ENCODE data around the gene SLC4A1.

DNA sequence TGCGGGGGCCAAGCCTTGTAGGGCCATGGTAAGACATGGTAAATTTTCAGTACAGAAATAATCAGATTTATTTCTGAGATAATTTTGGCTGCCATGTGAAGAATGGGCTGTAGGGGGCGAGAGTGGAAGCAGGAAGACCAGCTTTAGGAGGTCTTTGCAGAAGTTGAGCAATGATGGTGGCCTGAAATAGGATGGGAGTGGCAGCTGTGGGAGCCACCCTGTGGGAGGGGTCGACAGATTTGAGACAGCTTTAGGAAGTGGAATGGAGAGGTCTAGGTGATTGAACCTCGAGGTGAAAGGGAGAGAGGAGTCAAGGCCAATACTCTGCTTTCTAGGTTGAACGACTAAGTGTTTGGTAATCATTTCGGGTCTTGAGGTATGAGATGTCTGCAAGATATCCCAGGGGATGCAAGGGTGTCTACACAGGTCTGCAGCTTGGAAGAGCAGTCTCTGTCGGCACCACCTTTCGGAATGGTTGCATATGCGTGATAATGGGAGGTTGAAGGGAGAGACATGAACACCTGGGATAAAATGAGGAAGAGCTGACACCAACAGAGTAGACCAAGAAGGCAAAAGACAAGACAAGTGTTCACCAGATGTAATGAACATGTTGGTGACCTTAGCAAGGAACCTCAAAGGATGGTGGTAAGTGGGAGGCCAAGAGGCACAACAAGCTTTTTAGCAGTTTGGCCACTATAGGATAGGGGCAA, 64.0 kb downstream of the SLC4A1 start:
- TF ChIP-seq, protein P1, sequence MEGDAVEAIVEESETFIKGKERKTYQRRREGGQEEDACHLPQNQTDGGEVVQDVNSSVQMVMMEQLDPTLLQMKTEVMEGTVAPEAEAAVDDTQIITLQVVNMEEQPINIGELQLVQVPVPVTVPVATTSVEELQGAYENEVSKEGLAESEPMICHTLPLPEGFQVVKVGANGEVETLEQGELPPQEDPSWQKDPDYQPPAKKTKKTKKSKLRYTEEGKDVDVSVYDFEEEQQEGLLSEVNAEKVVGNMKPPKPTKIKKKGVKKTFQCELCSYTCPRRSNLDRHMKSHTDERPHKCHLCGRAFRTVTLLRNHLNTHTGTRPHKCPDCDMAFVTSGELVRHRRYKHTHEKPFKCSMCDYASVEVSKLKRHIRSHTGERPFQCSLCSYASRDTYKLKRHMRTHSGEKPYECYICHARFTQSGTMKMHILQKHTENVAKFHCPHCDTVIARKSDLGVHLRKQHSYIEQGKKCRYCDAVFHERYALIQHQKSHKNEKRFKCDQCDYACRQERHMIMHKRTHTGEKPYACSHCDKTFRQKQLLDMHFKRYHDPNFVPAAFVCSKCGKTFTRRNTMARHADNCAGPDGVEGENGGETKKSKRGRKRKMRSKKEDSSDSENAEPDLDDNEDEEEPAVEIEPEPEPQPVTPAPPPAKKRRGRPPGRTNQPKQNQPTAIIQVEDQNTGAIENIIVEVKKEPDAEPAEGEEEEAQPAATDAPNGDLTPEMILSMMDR (conservative IDR thresholded peaks at IDR 0.05 in 1 of 2, IDR thresholded peaks at IDR 0.05 in 1 of 2; ENCODE audit: extremely low read depth in 1 of 2, insufficient read depth in 1 of 2, low read depth in 1 of 2, low read length in 2 of 2): peak; percentile 64 to 67
- TF ChIP-seq EZH2 (IDR thresholded peaks at IDR 0.05; ENCODE audit: borderline replicate concordance, low read length): no peak
